Liver (tissue), 9 donors: ENCODE results near the gene PDYN. TPM values are rescaled to one million over a fixed set of nuclear protein-coding genes. Genes with fewer than 3 reads are reported as not detected.
A peak's percentile ranks its signal among the peaks of the same experiment; 100 is the strongest.

Source experiments
- DNase-seq: peaks from one replicate; pipeline ENCODE4 v3.0.0-alpha.2; 2017; ENCODE audit warnings: low spot score
- H3K27ac ChIP-seq, 2 donors: one replicate each; pipeline ENCODE4 v1.7.0; 2013; ENCODE audit warnings: inconsistent platforms in 2 of 2, low read length in 2 of 2, control low read depth in 1 of 2, low read depth in 1 of 2, mild to moderate bottlenecking in 1 of 2
- H3K27me3 ChIP-seq, 4 donors: one replicate each; pipeline versions ENCODE4 v1.6.1 to v1.7.0; 2013; ENCODE audit warnings: low read length in 3 of 4, inconsistent platforms in 1 of 4, mild to moderate bottlenecking in 1 of 4, moderate library complexity in 1 of 4; ENCODE audit not compliant: control insufficient read depth in 4 of 4, insufficient read depth in 4 of 4
- H3K36me3 ChIP-seq, 4 donors: one replicate each; pipeline versions ENCODE4 v1.6.1 to v1.7.0; 2013; ENCODE audit warnings: low read length in 3 of 4, mild to moderate bottlenecking in 3 of 4, low read depth in 1 of 4, moderate library complexity in 1 of 4; ENCODE audit not compliant: control insufficient read depth in 4 of 4, insufficient read depth in 3 of 4
- H3K4me1 ChIP-seq, 4 donors: one replicate each; pipeline versions ENCODE4 v1.6.1 to v1.7.0; 2013; ENCODE audit warnings: low read length in 3 of 4, mild to moderate bottlenecking in 3 of 4, moderate library complexity in 1 of 4; ENCODE audit not compliant: control insufficient read depth in 4 of 4, insufficient read depth in 4 of 4
- H3K4me3 ChIP-seq, 3 donors: one replicate each; pipeline versions ENCODE4 v1.6.1 to v1.7.0; 2013; ENCODE audit warnings: low read length in 3 of 3, control low read depth in 1 of 3, low read depth in 1 of 3, mild to moderate bottlenecking in 1 of 3
- H3K9ac ChIP-seq, 2 donors: one replicate each; pipeline ENCODE4 v1.7.0; 2013; ENCODE audit warnings: low read length in 2 of 2, mild to moderate bottlenecking in 2 of 2, moderate library complexity in 2 of 2, control low read depth in 1 of 2, low read depth in 1 of 2
- H3K9me3 ChIP-seq, 4 donors: one replicate each; pipeline versions ENCODE4 v1.6.1 to v1.7.0; 2013; ENCODE audit warnings: low read length in 3 of 4; ENCODE audit not compliant: control insufficient read depth in 4 of 4
- ATF3 ChIP-seq: IDR thresholded peaks from 2 replicates; pipeline ENCODE4 v1.6.1; 2016; ENCODE audit warnings: antibody characterized with exemption
- EGR1 ChIP-seq, 2 donors: IDR thresholded peaks; 2 replicates each; pipeline ENCODE4 v1.6.1; 2016 to 2018; ENCODE audit warnings: antibody characterized with exemption in 2 of 2, low read depth in 2 of 2
- FOXA1 ChIP-seq: IDR thresholded peaks from 2 replicates; pipeline ENCODE4 v1.6.1; 2016; ENCODE audit warnings: antibody characterized with exemption
- FOXA2 ChIP-seq: IDR thresholded peaks from 2 replicates; pipeline ENCODE4 v1.6.1; 2016; ENCODE audit warnings: antibody characterized with exemption
- GABPA ChIP-seq, 2 donors: IDR thresholded peaks in 1 of 2; conservative IDR thresholded peaks in 1 of 2; 2 replicates each; pipeline ENCODE4 v1.6.1; 2016; ENCODE audit warnings: antibody characterized with exemption in 2 of 2, mild to moderate bottlenecking in 1 of 2, moderate library complexity in 1 of 2
- HNF4A ChIP-seq, 2 donors: conservative IDR thresholded peaks; 2 replicates each; pipeline ENCODE4 v1.6.1; 2016; ENCODE audit warnings: antibody characterized with exemption in 2 of 2, mild to moderate bottlenecking in 2 of 2
- HNF4G ChIP-seq: IDR thresholded peaks from 2 replicates; pipeline ENCODE4 v1.6.1; 2016; ENCODE audit warnings: antibody characterized with exemption
- JUND ChIP-seq, 2 donors: IDR thresholded peaks; 2 replicates each; pipeline ENCODE4 v1.6.1; 2016; ENCODE audit warnings: antibody characterized with exemption in 2 of 2
- NR2F2 ChIP-seq: IDR thresholded peaks from 2 replicates; pipeline ENCODE4 v1.6.1; 2016; ENCODE audit warnings: antibody characterized with exemption
- RAD21 ChIP-seq, 2 donors: IDR thresholded peaks; 2 replicates each; pipeline ENCODE4 v1.6.1; 2016; ENCODE audit warnings: antibody characterized with exemption in 2 of 2, mild to moderate bottlenecking in 2 of 2
- RXRA ChIP-seq, 2 donors: IDR thresholded peaks; 2 replicates each; pipeline ENCODE4 v1.6.1; 2017 to 2018; ENCODE audit warnings: antibody characterized with exemption in 2 of 2, mild to moderate bottlenecking in 1 of 2
- SP1 ChIP-seq: IDR thresholded peaks from 2 replicates; pipeline ENCODE4 v1.6.1; 2018; ENCODE audit warnings: antibody characterized with exemption, mild to moderate bottlenecking
- TAF1 ChIP-seq: conservative IDR thresholded peaks from 2 replicates; pipeline ENCODE4 v1.6.1; 2016; ENCODE audit warnings: antibody characterized with exemption, mild to moderate bottlenecking
- YY1 ChIP-seq: IDR thresholded peaks from 2 replicates; pipeline ENCODE4 v1.6.1; 2016; ENCODE audit warnings: antibody characterized with exemption, mild to moderate bottlenecking
- WGBS: extraction: QIAGEN DNeasy Blood & Tissue Kit; methylation state at CpG from one replicate; pipeline ENCODE4 v1.1.7; 2013; 5-methylcytosine and 5-hydroxymethylcytosine counted together
- polyA plus RNA-seq, 2 donors: library from polyadenylated mRNA; stranded (reverse) in 1 of 2; unstranded in 1 of 2; fragments of 200-250 nt in 1 of 2; fragments of >200 nt in 1 of 2; fragmentation: Nextera tagmentation in 1 of 2; extraction: Ambion mirVana in 1 of 2; gene quantifications; one replicate each; pipeline versions ENCODE4 v1.2.1 to v1.2.3, GENCODE V29; 2013 to 2015
- total RNA-seq, 2 donors: library from RNA; depleted of rRNA; stranded (reverse); fragments of >200 nt; gene quantifications; one replicate each; pipeline ENCODE4 v1.2.3, GENCODE V29; 2014
- TF ChIP-seq, protein P1 (sequence below): IDR thresholded peaks from 2 replicates; pipeline ENCODE4 v1.6.1; 2016; ENCODE audit warnings: antibody characterized with exemption
- TF ChIP-seq, protein P2 (sequence below): fragments of 150-350 bp; IDR thresholded peaks from 2 replicates; pipeline ENCODE4 v1.5.1; 2017; ENCODE audit warnings: improper control_type of control experiment, low read depth, low read length; ENCODE audit not compliant: missing input control
- TF ChIP-seq, protein P3 (sequence below): IDR thresholded peaks from 2 replicates; pipeline ENCODE4 v1.6.1; 2016; ENCODE audit warnings: antibody characterized with exemption, mild to moderate bottlenecking
- donor health status: healthy.
- donor health status: healthy.
- donor health status: healthy.
- donor health status: healthy.
- donor health status: healthy.

PDYN gene
- total and polyA plus RNA-seq, 4 donors = not detected

- DNase-seq = no peak
- no peaks in the 10 kb centered on the region for H3K27me3 ChIP-seq
- no peak for TF ChIP-seq JUND (IDR thresholded peaks at IDR 0.05)
- no peak for TF ChIP-seq FOXA2
- TF ChIP-seq SP1 = no peak
- no peak for TF ChIP-seq RXRA (IDR thresholded peaks at IDR 0.05)
- TF ChIP-seq NR2F2 = no peak
- TF ChIP-seq, protein P1, sequence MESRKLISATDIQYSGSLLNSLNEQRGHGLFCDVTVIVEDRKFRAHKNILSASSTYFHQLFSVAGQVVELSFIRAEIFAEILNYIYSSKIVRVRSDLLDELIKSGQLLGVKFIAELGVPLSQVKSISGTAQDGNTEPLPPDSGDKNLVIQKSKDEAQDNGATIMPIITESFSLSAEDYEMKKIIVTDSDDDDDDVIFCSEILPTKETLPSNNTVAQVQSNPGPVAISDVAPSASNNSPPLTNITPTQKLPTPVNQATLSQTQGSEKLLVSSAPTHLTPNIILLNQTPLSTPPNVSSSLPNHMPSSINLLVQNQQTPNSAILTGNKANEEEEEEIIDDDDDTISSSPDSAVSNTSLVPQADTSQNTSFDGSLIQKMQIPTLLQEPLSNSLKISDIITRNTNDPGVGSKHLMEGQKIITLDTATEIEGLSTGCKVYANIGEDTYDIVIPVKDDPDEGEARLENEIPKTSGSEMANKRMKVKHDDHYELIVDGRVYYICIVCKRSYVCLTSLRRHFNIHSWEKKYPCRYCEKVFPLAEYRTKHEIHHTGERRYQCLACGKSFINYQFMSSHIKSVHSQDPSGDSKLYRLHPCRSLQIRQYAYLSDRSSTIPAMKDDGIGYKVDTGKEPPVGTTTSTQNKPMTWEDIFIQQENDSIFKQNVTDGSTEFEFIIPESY = no peak
- no peak for TF ChIP-seq YY1
- no peak for TF ChIP-seq HNF4G
- no peak for TF ChIP-seq EGR1 (IDR thresholded peaks at IDR 0.05; ENCODE audit: low read depth in 2 of 2)
- WGBS = 88% methylated on average over 14 of the region's 14 CpGs
- no peaks in the 10 kb centered on the region for H3K9me3 ChIP-seq
- H3K4me3 ChIP-seq = no peak overlapping the region
- no peak overlapping the region for H3K9ac ChIP-seq
- H3K36me3 ChIP-seq = no peaks in the 10 kb centered on the region
- H3K27ac ChIP-seq = no peak overlapping the region
- H3K4me1 ChIP-seq = peaks cover 13 to 45% (median 37%) of the 10 kb centered on the region in 4 donors
These were observed 46.4 kb downstream of the PDYN start for GRCh38 chr20:1947535-1947846.

- DNase-seq = no peak
- Histone ChIP-seq H3K4me1 (peaks cover 13 to 45% (median 37%) of the 10 kb centered on the region in 4 donors), H3K27ac (peak overlapping the region; percentile 59 to 68), H3K9me3 (no peaks in the 10 kb centered on the region), H3K27me3 (no peaks in the 10 kb centered on the region), H3K4me3 (peak overlapping the region in 1 of 3 donors; percentile 26), H3K9ac (no peak overlapping the region), H3K36me3 (no peaks in the 10 kb centered on the region)
- TF ChIP-seq, protein P2, sequence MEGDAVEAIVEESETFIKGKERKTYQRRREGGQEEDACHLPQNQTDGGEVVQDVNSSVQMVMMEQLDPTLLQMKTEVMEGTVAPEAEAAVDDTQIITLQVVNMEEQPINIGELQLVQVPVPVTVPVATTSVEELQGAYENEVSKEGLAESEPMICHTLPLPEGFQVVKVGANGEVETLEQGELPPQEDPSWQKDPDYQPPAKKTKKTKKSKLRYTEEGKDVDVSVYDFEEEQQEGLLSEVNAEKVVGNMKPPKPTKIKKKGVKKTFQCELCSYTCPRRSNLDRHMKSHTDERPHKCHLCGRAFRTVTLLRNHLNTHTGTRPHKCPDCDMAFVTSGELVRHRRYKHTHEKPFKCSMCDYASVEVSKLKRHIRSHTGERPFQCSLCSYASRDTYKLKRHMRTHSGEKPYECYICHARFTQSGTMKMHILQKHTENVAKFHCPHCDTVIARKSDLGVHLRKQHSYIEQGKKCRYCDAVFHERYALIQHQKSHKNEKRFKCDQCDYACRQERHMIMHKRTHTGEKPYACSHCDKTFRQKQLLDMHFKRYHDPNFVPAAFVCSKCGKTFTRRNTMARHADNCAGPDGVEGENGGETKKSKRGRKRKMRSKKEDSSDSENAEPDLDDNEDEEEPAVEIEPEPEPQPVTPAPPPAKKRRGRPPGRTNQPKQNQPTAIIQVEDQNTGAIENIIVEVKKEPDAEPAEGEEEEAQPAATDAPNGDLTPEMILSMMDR = no peak
- peak; percentile 67 for TF ChIP-seq ATF3
- no peak for TF ChIP-seq EGR1 (IDR thresholded peaks at IDR 0.05; ENCODE audit: low read depth in 2 of 2)
- TF ChIP-seq HNF4A (conservative IDR thresholded peaks at IDR 0.05) = peak in 1 of 2 donors; percentile 48
- peak; percentile 11 to 40 for TF ChIP-seq JUND (IDR thresholded peaks at IDR 0.05)
- TF ChIP-seq RAD21 (IDR thresholded peaks at IDR 0.05) = peak in 1 of 2 donors; percentile 20
- no peak for TF ChIP-seq TAF1
- peak; percentile 46 for TF ChIP-seq SP1
- WGBS = 55% methylated on average over 39 of the region's 39 CpGs
These were observed 46.9 kb downstream of the PDYN start for GRCh38 chr20:1946762-1947534.

DNA sequence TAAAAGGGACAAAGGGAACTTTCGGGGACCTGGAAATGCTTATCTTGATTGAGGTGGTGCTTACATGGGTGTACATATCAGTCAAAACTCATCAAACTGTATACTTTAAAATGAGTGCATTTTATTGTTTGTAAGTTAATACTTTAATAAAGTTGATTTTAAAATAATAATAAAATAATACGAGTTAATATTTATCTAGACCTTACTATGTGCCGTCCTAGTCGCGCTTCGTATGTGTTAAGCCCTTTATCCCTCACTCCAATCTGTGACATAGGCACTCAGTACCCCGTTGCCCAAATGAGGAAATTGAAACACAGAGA is 47.5 kb downstream of the PDYN start:
- no peak overlapping the region for H3K4me3 ChIP-seq
- DNase-seq = no peak
- H3K27me3 ChIP-seq = no peaks in the 10 kb centered on the region
- H3K4me1 ChIP-seq = peaks cover 13 to 48% (median 42%) of the 10 kb centered on the region in 4 donors
- H3K36me3 ChIP-seq = no peaks in the 10 kb centered on the region
- TF ChIP-seq HNF4A (conservative IDR thresholded peaks at IDR 0.05) (no peak), GABPA (IDR thresholded peaks at IDR 0.05 in 1 of 2, conservative IDR thresholded peaks at IDR 0.05 in 1 of 2) (no peak), EGR1 (IDR thresholded peaks at IDR 0.05; ENCODE audit: low read depth in 2 of 2) (no peak), JUND (IDR thresholded peaks at IDR 0.05) (no peak), SP1 (no peak), HNF4G (no peak), FOXA2 (no peak), FOXA1 (no peak)
- TF ChIP-seq, protein P3, sequence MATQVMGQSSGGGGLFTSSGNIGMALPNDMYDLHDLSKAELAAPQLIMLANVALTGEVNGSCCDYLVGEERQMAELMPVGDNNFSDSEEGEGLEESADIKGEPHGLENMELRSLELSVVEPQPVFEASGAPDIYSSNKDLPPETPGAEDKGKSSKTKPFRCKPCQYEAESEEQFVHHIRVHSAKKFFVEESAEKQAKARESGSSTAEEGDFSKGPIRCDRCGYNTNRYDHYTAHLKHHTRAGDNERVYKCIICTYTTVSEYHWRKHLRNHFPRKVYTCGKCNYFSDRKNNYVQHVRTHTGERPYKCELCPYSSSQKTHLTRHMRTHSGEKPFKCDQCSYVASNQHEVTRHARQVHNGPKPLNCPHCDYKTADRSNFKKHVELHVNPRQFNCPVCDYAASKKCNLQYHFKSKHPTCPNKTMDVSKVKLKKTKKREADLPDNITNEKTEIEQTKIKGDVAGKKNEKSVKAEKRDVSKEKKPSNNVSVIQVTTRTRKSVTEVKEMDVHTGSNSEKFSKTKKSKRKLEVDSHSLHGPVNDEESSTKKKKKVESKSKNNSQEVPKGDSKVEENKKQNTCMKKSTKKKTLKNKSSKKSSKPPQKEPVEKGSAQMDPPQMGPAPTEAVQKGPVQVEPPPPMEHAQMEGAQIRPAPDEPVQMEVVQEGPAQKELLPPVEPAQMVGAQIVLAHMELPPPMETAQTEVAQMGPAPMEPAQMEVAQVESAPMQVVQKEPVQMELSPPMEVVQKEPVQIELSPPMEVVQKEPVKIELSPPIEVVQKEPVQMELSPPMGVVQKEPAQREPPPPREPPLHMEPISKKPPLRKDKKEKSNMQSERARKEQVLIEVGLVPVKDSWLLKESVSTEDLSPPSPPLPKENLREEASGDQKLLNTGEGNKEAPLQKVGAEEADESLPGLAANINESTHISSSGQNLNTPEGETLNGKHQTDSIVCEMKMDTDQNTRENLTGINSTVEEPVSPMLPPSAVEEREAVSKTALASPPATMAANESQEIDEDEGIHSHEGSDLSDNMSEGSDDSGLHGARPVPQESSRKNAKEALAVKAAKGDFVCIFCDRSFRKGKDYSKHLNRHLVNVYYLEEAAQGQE = no peak
- no peaks in the 10 kb centered on the region for H3K9me3 ChIP-seq
- no peak overlapping the region for H3K9ac ChIP-seq
- peak overlapping the region in 1 of 2 donors; percentile 59 for H3K27ac ChIP-seq
- WGBS = 77% methylated on average over 7 of the region's 7 CpGs
